Measurements from ENCODE around the gene KDM1A. TPM values are rescaled to one million over a fixed set of nuclear protein-coding genes. Genes with fewer than 3 reads are reported as not detected.
A peak's percentile ranks its signal among the peaks of the same experiment; 100 is the strongest.

Gene KDM1A
- total RNA-seq, 2 donors from 2014 or later = 36.6 to 63.6 TPM

DNA sequence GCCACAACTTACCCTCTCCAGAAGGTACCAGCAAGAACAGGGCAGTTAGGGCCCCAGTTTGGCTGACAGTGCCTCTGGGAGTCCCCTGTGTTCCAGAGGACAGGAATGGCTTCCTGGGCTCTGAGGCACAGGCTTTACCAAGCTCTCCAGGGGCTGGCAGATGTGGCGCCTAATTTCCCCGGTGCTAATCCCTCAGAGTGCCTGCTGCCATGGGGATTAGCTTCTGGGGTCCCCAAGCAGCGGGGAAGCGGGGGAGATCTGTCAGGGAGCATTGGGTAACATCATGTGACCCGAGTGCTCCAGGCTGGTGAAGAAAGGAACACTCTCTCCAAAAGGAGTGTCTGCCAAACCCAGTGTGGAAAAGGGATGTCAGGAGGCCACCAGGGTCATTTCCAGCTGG is 46.5 kb upstream of the KDM1A start, which contains the start of gene LACTBL1:
Gene LACTBL1 (minus strand): TSS at position 107 of the 400 bp plus-strand sequence. CDS start 550 bp downstream, outside the sequence.
- Histone ChIP-seq H3K9me3 (no peaks in the 10 kb centered on the region), H3K27me3 (no peaks in the 10 kb centered on the region), H3K36me3 (replicated peaks in 1 of 2; ENCODE audit: insufficient read depth in 1 of 2, low read depth in 2 of 2) (no peaks in the 10 kb centered on the region), H3K27ac (no peak within 1 kb of the TSS), H3K4me1 (peaks cover 6% of the 10 kb centered on the region), H3K4me3 (no peak within 1 kb of the TSS)
- WGBS, 2 donors = 79 to 88% methylated on average over 3 to 5 of the region's 5 CpGs
- ATAC-seq (no peak), DNase-seq (no peak)
- intact Hi-C loops (cut with DNase I) = loop anchor here (10.0 kb wide), 1 partner anchor 212 kb away; no protein-coding TSS in a partner anchor
- TF ChIP-seq, protein P1, sequence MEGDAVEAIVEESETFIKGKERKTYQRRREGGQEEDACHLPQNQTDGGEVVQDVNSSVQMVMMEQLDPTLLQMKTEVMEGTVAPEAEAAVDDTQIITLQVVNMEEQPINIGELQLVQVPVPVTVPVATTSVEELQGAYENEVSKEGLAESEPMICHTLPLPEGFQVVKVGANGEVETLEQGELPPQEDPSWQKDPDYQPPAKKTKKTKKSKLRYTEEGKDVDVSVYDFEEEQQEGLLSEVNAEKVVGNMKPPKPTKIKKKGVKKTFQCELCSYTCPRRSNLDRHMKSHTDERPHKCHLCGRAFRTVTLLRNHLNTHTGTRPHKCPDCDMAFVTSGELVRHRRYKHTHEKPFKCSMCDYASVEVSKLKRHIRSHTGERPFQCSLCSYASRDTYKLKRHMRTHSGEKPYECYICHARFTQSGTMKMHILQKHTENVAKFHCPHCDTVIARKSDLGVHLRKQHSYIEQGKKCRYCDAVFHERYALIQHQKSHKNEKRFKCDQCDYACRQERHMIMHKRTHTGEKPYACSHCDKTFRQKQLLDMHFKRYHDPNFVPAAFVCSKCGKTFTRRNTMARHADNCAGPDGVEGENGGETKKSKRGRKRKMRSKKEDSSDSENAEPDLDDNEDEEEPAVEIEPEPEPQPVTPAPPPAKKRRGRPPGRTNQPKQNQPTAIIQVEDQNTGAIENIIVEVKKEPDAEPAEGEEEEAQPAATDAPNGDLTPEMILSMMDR (IDR thresholded peaks at IDR 0.05) = no peak
- TF ChIP-seq POLR2A (IDR thresholded peaks at IDR 0.05) = no peak

DNA sequence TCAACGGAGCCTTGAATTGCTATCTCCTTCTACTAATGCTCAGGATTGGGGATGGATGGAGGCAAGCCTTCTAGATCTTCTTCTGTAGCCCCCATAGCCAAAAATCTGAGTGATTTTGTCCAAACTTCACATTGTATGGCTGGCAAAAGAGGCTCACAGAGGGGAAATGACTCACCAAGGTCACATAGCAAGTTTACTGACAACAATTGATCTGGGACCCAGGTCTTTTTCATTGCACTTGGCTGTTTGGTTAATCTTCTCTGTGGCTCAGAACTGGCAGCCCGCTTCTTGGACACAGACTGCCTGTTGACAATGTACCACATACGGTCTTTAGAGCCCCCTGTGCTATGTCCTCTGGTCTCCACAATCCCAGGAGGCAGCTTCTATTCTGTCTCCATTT is 43.6 kb upstream of the KDM1A start:
- DNase-seq (no peak), ATAC-seq (no peak)
- Histone ChIP-seq H3K27me3 (no peaks in the 10 kb centered on the region), H3K4me1 (no peaks in the 10 kb centered on the region), H3K27ac (no peak overlapping the region), H3K9me3 (no peaks in the 10 kb centered on the region), H3K4me3 (no peak overlapping the region), H3K36me3 (replicated peaks in 1 of 2; ENCODE audit: insufficient read depth in 1 of 2, low read depth in 2 of 2) (no peaks in the 10 kb centered on the region)
- TF ChIP-seq, protein P1 (IDR thresholded peaks at IDR 0.05) = no peak
- no peak for TF ChIP-seq POLR2A (IDR thresholded peaks at IDR 0.05)
- intact Hi-C loops (cut with DNase I) = loop anchor here (10.0 kb wide), 1 partner anchor 209 kb away; no protein-coding TSS in a partner anchor
- 42 to 55% methylated on average over 3 of the region's 3 CpGs for WGBS, 2 donors

DNA sequence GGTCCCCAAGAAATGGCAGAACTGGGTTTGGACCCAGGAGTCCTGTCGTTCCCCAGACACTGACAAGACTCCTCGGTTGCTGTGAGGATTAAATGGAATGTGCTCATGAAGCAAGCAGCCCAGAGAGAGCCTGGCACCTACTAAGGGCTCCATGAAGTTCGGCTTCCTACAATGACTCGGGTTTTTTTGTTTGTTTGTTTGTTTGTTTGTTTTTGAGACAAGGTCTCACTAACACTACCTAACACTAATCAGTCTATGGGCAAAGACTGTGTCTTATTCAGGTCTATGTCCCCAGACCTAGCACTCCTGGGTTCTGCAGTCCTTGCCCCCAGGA is 43.2 kb upstream of the KDM1A start:
- WGBS, 2 donors = 42 to 44% methylated on average over 4 of the region's 4 CpGs
- Histone ChIP-seq H3K36me3 (replicated peaks in 1 of 2; ENCODE audit: insufficient read depth in 1 of 2, low read depth in 2 of 2) (no peaks in the 10 kb centered on the region), H3K4me3 (no peak overlapping the region), H3K9me3 (no peaks in the 10 kb centered on the region), H3K4me1 (no peaks in the 10 kb centered on the region), H3K27me3 (no peaks in the 10 kb centered on the region), H3K27ac (no peak overlapping the region)
- TF ChIP-seq, protein P1 (IDR thresholded peaks at IDR 0.05) = no peak
- no peak for TF ChIP-seq POLR2A (IDR thresholded peaks at IDR 0.05)
- no peak for DNase-seq
- intact Hi-C loops (cut with DNase I) = loop anchor here (10.0 kb wide), 1 partner anchor 209 kb away; no protein-coding TSS in a partner anchor
- no peak for ATAC-seq

DNA sequence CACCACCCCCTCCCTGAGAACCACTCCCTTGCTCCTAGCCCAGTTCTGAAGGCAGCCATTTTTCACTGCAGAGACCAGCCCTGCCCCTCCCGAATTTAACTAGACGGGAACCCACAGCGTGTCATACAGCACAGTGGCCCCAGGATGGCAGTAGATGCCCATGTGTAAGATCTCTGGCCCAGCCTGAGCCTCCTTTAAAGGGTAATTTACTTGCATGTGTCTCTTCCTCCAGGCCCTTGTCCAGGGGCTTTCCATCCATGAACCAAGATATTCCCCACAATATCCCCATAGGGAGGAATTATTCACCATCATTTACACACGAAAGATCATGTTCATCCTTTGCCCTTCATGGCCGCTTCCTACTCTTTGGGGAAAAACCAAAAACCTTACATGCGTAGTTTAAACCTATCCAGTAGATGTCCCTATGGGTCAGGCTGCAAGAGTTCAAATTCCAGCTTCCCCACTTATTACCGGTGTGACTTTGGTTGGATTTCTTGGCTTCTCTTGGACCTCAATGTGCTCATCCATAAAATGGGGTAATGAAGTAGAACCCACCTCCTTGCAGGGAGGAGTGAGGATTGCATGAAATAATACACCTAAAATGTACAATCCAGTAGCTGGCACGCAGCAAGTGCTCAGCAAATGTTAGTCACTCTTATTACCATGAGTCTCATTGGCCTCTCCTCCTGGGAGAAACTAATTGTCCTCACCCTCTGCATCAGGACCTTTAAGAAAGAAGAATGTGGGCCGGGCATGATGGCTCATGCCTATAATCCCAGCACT is 42.6 kb upstream of the KDM1A start:
- Histone ChIP-seq H3K4me3 (no peak overlapping the region), H3K27ac (no peak overlapping the region), H3K27me3 (no peaks in the 10 kb centered on the region), H3K4me1 (no peaks in the 10 kb centered on the region), H3K36me3 (replicated peaks in 1 of 2; ENCODE audit: insufficient read depth in 1 of 2, low read depth in 2 of 2) (no peaks in the 10 kb centered on the region), H3K9me3 (no peaks in the 10 kb centered on the region)
- TF ChIP-seq, protein P1 (IDR thresholded peaks at IDR 0.05) = peak; percentile 50 to 88 (median 70)
- no peak for TF ChIP-seq POLR2A (IDR thresholded peaks at IDR 0.05)
- intact Hi-C loops (cut with DNase I) = loop anchor here (10.0 kb wide), 1 partner anchor 208 kb away; no protein-coding TSS in a partner anchor
- ATAC-seq (peak; percentile 93), DNase-seq (peak; percentile 61 to 77 (median 68))
- WGBS, 2 donors = 32 to 49% methylated on average over 7 to 9 of the region's 9 CpGs
